ENCODE results near the gene EXT2.

- no peak for TF ChIP-seq CTCF (IDR thresholded peaks at IDR 0.05)
- no peak for TF ChIP-seq POLR2AphosphoS5 (IDR thresholded peaks at IDR 0.05)
- no peak for TF ChIP-seq POLR2A (IDR thresholded peaks at IDR 0.05; ENCODE audit: low read depth)
- no peak for TF ChIP-seq EP300 (IDR thresholded peaks at IDR 0.05)
Measured at GRCh38 chr11:44049832-44050231, 45.6 kb upstream of the EXT2 start.
